A673 (cell line): ENCODE data around the gene GON4L.

ENCODE experiments used
- EZH2 ChIP-seq: fragments of 200-600 bp; sonication (generic); IDR thresholded peaks from 2 replicates; pipeline ENCODE4 v1.6.1; 2017; ENCODE audit warnings: borderline replicate concordance, low read depth, mild to moderate bottlenecking, mixed read lengths, antibody characterized with exemption, low read length; ENCODE audit not compliant: poor library complexity, severe bottlenecking
- TF ChIP-seq, protein P1 (sequence below): fragments of 300-800, 200-600 bp; sonication (generic); conservative IDR thresholded peaks from 2 replicates; pipeline ENCODE4 v1.5.1; 2017; ENCODE audit warnings: low read depth, mild to moderate bottlenecking, antibody characterized with exemption, low read length, moderate library complexity, mixed read lengths

DNA sequence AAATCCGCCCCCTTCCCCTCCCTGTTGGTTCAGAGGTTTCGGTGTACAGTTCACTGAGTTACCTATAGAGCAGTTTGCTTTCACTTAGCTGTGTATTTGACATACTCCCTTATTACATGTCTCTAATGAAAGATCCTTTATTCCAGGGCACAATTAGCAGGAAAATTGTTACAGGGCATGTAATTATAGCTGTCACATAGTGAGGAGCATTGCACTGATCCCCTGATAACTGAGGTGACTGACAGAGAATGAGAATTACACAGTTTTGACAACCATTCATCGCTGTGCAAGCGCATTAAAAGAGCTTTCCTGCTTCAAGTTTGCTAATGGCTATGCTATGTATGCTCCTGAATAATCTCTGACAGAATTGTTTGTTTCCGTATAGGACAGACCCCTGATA, 141.2 kb downstream of the GON4L start:
- TF ChIP-seq, protein P1, sequence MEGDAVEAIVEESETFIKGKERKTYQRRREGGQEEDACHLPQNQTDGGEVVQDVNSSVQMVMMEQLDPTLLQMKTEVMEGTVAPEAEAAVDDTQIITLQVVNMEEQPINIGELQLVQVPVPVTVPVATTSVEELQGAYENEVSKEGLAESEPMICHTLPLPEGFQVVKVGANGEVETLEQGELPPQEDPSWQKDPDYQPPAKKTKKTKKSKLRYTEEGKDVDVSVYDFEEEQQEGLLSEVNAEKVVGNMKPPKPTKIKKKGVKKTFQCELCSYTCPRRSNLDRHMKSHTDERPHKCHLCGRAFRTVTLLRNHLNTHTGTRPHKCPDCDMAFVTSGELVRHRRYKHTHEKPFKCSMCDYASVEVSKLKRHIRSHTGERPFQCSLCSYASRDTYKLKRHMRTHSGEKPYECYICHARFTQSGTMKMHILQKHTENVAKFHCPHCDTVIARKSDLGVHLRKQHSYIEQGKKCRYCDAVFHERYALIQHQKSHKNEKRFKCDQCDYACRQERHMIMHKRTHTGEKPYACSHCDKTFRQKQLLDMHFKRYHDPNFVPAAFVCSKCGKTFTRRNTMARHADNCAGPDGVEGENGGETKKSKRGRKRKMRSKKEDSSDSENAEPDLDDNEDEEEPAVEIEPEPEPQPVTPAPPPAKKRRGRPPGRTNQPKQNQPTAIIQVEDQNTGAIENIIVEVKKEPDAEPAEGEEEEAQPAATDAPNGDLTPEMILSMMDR = no peak
- TF ChIP-seq EZH2 = no peak
